Hematopoietic multipotent progenitor cell treated with erythropoietin and hydrocortisone succinate and interleukin-3 and kit ligand, for 15 days (in vitro differentiated cells): ENCODE results near the gene TNFRSF13B.

Experiments used
- DNase-seq: peaks from one replicate; pipeline ENCODE4 v3.0.0-alpha.2; 2015; ENCODE audit warnings: low spot score

TNFRSF13B gene

DNA sequence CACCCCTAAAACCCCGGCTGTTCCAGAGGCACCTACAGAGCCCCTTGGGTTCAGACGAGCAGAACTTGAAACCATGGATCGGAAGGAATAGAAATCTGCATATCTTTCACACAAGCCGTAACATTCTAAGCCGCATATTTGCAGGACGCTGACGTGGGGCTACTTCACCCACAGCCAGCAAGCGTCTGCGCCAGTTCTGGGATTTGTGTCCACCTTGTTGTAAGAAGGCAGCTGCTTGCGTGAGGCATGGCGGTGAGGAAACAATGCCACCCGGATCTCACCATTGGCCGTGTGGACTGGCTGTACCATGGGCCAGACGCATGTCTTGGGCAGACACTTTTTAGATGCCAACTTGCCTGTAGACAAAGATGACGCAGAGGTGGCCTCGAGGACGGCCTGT, 34.5 kb downstream of the TNFRSF13B start:
- DNase-seq: no peak

DNA sequence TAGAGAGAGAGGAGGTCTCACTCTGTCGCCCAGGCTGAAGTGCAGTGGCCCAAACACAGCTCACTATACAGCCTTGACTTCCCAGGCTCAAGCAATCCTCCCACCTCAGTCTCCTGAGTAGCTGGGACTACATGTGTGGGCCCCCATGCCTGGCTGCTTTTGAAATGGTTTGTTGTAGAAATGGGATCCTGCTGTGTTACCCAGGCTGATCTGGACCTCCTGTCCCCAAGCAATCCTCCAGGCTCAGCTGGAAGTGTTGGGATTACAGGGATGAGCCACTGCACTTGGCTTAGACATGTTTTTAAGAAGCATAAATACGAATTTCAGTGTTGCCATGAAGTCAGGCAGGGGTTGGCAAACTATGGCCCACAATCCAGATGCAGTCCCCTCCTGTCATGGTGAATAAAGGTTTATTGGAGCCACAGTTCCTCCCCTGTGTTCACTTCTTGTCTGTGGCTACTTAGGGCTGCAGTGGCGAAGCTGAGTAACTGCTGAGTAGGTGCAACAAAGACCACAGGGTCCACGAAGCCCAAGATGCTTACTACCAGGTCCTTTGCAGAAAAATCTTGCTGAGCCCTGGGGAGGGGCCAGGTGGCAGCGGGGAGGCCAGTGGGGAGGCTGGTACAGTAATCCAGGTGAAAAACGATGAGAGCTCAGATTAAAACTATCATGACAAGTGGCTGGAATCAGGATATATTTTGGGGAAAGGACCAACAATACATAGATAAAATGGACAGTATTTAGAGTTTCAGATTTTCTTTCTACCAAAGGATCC, 35.2 kb downstream of the TNFRSF13B start:
- no peak for DNase-seq

DNA sequence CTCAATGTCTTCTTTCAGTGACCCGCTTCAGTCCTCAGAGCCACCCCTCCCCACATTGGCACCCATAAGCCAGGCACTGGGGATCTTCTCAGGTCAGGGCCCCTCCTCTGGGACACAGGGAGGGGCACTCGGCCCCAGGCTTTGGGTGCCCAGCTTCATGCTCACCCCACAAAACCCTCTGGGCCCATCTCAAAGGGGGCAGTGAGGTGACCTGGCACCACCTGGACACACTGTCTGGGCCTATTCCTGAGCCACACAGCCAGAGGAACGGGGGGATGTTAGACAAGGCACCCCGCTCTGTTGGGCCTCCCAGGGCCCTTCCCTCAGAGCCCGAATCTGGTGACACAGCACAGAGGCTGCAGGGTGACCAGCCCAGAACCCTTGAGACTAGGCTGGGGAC, 36.1 kb downstream of the TNFRSF13B start:
- no peak for DNase-seq

DNA sequence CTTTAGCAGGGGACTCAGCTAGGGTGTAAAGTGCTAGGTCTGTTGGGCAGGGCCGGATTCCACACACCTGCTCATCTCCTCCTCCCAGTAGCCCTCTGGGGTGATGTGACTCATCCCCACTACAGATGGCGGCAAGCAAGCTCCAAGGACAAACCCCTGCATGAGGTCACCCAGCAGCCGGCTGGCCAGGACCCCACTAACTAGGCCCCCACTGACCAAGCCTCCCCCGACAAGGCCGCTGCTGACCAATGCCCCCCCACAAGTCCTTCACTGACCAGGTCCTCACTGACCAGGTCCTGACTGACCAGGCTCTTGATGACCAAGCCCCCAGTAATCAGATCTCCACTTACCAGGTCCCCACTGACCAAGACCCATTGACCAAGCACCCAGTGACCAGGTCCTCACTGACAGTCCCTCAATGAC, 36.7 kb downstream of the TNFRSF13B start:
- no peak for DNase-seq

DNA sequence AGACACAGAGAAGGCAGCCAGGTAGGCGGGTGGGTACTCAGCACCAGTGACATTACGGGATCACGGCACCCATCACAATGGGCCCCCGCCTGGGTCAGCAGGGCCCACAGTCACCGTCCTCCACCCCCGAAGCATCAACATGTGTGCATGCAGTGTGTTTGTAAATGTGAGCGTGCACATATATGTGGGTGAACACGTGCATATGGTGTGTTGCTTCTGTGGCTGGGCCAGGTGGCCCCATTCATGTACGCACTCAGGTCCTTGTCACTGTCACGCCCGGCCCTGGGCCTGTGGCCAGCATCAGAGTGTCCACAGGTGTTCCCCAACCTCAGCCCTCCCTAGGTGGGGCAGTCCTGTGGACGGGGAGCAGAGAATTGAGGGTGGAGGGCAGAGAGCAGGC, 37.1 kb downstream of the TNFRSF13B start:
- DNase-seq: no peak

DNA sequence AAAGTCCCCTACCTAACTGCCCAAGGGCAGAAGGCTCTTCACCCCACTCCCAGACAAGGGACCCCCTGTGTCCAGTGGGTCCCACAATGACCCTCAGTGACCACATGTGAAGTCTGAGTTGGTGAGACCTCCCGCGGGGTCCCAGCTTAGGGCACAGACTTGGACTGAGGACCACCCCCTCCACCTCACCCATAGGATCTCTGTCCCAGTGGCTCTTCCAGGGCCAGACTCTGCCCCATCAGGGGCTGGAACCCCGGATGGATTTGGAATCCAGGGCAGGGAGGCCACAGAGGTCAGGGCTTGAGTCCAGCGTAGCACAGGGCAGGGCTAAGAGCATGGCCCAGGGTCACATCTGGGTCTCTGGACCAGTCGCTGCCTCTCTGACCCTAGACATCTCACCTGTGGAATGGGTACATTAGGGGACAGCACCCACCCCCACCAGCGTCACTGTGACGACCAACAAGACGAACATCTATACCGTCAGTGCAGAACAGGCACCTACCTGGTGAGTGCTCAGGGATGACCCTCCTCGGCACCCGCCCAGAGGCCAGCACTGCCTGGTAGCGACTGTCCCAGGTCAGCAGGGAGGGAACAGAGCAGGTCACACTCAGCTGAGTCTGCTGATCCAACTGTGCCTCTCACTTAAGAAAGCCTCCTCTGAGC, 37.7 kb downstream of the TNFRSF13B start:
- no peak for DNase-seq

DNA sequence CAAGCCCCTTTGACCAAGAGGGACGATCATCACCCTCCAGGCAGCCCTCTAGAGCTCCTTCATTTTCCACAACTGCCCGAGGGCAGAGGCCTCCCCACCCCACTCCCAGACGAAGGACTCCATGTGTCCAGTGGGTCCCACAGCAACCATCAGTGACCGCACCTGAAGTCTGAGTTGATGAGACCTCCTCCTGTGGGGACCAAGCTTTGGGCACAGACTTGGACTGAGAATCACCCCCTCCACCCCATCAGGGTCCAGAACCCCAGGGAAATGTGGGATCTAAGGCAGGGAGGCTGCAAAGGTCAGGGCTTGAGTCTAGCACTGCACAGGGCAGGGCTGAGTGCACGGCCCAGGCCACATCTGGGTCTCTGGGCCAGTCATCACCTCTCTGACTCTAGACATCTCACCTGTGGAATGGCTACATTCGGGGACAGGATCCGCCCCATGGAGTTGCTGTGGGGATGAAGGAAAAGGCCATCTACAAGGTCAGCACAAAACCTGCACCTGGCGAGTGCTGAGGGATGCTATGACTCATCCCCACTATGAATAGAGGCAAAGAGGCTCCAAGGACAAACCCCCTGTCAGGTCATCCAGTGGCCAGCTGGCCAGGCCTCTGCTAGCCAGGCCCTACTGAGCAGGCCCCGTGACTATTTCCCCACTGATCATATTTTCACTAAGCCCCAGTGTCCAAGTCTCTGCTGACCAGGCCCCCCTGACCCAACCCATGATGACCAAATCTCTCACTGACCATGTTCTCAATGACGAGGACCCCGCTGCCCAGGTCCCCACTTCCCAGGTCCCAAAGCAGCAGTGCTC, 38.4 kb downstream of the TNFRSF13B start:
- DNase-seq: no peak

DNA sequence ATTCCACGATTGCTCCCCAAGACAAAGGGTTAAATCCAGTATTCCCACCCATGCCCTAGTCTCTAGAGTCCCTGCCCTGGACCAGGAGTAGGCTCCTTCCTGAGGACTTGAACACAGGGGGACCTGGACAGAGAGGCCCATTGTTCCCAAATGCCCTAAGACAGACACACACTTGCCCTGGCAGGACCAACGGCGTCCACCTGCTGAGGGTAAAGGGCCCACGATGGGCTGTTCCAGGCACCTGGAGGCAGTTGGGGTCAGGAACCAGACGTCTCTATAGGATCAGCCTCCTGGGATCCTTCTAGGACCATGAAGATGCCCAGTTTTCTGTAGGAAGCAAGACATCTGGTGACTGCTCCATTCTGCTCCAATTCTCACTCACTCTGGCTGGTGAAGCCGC, 39.3 kb downstream of the TNFRSF13B start:
- DNase-seq: no peak

DNA sequence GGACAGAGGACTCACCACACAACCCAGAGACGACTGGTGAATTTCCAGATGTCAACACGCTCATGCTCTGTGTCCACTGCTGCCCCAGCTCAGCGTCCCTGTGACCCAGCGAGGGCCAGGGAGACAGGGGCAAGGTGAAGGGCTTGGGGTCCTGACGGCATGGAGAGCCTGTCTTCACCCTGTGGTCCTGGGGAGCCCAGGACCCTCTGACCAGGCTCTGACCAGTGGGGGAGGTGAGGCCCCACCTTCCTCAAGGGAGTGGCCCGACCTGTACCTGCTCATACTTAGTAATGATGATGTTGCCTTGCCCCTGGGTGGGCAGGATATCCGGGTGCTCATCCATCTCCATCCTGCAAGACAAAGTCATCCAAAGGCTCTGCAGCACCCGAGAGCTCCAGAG, 39.8 kb downstream of the TNFRSF13B start:
- no peak for DNase-seq

DNA sequence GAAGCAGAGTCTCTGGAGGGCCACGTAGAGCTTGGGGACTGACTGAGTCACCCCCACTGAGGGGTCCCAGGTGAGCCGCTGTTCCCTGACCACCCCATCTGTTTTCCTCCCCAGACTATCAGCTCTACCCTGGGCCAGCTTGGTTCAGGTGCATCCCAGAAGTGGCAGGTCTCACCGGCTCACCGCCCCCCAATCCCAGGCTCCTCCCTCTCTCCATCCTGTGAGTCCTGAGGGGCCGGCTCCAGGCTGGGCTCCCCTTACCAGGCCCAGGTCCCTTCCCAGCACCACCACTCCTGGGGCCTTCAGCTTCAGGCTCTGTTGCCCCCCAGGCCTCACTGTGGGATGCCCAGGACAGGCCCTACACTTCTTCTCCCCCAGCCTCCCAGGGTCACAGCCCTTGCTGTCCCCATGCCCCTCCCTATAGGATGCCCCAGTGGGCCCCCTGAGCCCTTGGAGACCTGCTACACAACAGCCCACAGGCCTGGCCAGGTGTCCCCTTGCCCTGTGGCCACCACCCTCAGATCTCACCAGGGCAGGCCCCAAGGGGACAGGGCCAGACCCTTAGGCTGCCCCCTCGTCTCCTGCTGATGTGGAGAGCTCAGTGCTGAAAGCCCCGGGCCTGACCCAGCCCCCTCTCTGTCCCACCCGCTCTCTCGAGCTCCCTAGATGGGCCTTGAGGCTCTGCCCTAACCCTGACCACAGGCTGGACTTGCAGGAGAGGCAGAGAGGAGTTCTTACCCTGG, 40.4 kb downstream of the TNFRSF13B start:
- no peak for DNase-seq

DNA sequence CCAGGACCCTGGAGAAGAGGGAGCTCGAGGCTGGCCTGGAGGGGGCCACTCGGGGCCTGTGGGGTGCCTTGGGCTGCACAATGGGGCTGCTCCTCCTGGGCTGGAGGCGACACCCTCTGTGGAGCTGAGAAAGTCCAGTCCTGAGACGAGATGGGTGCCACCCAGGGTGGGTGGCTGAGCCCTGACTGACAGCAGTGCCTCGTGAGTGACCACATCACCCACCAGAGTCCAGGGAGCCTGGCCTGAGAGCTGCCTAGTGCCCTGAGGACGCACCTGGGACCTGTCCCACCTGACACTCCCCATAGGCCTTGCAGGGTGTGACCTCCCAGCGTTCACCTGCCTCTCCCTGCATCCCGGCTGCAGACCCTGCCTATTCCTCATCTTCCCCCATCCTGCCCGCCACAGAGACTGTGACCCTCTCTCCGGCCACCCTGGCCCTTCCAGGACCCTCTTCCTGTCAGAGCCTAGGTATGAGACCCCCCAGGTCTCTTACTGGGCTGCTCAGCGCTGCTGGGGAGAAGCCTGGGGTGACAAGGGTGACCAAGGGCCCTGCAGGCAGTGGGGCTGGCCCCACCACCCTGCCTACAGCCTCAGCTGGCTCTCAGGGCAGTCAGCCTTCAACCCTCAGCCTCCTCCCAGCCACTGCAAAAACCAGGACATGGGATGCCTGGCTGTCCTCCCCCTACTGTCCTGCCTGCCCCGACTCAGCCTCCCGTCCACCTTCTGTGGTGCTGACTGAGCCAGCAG, 41.2 kb downstream of the TNFRSF13B start:
- DNase-seq: no peak

DNA sequence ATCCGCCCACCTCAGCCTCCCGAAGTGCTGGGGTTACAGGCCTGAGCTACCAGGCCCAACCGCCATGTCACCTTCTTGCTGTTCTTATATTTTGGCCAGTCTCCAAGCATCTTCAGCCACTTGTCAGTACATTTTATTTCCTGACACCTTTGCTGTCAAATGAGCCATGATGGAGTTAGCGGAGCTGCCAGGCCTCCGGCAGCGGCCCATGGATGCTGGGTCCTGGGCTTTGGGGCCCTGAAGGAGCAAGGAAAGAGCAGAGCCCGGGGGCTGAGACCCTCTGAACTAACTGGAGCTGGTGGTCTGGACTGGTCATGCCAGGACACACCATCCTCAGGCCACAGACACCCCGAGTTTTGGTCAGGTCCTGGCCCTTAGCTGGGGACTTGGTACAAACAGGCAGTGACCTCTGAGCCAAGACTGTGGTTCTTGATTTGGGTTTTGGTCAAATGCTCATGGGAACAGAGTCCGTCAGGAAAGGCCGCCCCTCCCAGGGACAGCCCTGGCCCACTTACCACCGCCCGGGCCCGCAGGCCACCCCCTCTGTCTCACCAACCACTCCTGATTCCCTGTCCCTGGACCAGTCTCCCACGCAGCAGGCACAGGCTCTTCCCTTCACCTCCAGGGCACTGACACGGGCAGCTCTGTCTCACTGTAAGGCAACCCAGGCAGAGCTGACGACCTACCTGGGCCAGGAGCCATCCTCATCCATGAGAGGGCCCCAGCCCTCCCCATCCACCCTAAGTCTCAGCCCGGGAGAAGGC, 42.0 kb downstream of the TNFRSF13B start:
- no peak for DNase-seq

DNA sequence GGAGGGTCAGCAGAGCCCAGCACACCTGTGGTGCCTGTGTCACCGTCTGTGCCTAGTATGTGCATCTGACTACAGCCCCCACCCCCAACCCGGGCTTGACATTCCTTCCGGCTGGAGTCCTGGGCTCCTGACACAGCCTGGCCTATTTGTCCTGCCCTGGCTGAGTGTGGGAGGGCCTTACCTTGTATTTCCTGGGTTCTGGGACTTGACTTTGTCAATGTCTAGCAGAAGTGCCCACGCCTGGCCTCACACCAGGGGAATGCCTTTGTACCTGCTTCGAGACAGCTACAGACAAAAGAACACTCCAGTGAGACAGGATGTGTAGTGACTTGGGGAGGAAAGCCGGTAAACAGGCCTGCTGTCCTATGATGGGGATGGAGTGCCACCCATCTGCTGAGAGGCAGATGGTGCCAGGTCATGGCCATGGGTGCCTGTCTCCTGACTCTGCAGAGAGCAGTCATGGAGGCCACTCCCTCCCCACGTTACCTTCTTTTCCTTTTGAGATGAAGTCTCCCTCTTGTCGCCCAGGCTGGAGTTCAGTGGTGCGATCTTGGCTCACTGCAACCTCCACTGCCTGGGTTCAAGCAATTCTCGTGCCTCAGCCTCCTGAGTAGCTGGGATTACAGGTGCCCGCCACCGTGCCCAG, 42.8 kb downstream of the TNFRSF13B start:
- DNase-seq: no peak

DNA sequence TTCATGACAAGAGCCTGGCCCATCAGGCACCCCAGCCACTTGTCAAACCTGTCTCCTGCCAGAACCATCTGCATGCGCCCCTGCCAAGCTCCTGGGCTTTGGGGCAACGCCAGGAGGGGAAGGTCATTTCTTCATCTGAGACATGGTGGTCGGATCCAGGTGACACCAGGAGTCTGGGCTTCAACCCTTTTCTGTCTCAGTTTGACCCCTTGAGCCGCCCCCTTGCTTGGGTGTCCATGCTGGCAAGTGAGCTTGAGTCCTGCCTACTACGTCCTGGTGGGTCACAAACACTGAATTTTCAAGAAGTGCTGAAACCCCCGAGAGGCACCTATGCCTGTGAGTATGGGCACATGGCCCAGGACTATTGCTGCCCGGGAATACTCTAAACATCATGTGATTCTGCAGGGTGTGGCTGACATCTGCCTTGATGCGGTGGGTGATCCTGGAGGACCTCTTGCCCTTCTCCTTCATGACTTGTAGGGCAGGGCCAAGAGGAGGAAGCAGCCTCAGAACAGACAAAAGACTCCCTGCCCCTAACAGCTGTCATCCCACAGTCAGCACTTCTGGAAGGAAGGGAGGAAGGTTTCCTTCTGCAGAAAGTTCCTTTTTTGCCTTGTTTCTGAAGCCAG, 43.4 kb downstream of the TNFRSF13B start:
- no peak for DNase-seq

DNA sequence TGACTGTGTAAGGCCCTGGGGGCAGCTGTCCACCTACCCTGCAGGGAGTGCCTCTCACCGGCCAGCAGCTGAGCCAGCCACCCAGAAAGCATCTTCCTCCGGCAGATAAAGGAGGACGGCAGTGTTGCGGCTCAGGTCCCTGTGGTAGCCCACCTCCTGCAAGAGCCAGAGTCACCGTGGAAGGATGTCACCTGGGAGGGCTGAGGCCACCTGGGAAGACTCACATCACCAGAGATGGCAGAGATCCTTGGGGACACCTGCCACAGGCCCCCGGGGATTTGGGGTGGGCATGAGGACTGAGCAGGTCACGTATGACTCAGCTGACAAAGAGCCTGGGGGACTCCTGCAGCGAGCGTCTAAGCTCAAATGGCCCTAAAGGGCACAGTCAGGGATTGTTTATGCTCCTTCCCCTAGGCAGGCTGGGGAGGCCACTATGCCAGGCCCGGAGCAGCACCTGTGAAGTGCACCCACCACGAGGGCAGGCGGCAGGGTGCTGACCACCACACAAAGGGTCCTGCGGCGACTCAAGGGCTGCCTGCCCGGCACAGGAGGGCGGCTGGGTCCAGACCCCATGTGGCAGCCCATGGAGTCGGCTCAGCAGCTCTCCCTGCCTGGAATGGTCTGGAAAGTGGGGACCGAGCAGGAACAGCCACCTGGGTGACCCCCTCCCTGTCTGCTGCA, 44.1 kb downstream of the TNFRSF13B start:
- DNase-seq: no peak

DNA sequence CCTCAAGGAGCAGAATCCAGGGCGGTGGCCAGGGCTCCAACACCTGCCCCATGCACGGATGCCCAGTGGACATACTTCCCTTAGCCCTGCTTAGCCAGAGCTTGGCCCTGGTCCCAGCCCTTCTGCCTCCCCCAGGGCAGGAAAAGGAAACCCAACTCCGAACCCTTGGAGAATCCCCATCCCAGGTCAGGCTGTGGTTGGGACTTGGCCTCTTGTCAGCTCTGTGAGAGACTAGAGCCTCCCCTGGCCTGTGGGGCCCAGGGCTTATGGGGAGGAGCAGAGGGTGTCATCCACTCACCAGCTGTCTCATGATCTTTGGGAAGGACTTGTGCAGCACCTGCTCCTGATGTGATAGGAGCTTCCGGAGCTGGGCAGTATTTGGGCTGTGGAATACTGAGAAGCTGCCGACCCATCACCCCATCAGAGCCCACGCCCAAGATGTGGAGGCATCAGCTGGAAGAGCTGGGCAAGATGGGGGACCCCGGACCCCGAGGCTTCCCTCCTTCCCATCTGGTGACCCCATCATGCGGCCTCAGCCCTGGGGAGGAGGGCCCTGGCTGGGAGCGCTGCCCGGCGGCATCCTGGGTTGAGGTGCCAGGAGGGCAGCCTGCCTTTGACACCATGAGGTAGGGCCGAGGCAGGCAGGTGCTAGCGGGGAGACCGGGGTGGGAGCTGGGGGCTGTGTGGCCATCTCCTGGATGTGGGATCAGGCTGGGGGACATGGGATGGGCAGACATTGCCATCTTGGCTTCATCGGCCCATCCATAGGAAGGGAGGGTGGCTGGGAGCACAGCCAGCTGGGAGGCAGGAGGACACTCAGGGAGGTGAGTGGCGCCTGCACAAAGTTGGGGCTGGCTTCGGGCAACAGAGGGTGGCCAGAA, 45.1 kb downstream of the TNFRSF13B start:
- DNase-seq: no peak

DNA sequence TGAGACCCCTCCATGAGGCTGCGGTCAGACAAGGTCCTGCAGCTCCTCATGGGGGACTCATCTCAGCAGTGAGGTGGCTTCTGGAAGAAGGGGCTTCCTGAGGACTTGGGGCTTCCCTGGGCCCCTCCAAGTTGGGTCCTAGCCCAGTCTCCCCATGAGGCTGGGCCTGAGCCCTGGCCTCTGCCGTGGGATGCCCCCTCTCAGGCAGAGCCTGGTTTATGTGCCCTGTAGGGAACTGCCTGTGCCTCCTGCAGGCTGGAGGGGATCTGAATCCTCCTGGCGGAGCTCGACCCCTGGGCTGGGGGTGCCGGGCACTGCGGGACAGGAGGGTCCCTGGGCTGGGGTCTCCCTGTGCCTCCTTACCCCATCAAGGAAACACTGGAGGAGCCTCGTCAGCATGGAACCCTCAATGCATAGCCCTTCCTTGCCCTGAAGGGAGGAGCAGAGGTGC, 45.8 kb downstream of the TNFRSF13B start:
- no peak for DNase-seq

DNA sequence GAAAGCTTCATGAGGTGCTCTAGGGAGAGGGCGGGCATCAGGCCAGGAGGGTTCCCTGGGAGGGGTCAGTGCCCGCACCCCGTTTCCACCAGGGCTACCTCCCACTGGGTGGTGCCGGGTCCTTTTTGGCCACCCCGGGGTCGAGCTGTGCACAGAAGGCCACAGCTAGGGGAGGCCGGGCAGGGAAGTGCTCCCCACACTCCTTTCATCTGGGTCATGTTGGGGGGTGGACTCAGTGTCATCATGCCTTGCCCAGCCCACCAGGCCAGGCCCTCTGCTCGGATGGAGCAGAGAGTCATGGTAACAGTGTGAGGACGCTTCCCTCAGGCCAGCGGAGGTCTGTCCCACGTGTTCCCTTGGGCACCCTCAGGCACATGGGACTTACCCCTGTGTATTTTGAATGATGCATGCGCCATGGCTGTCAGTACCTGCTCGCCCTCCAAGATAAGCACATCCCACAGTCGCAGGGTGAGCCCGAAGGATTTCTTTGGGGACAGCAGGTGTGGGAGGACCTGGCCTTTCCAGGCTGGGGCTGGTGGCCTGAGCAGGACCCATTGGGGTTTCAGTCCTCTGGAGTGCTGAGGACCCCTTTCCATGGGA, 46.4 kb downstream of the TNFRSF13B start:
- no peak for DNase-seq
